GM21717 (cell line): ENCODE results near the gene OCEL1.
"Not testable (repeated sequence)": the region's sequence is repeated elsewhere in the genome, so short reads cannot be mapped to it uniquely, and the experiment has no call there.

Source experiments
- ATAC-seq: cut with Tn5 transposase; IDR thresholded peaks from one replicate; pipeline ENCODE4 v1.9.1; 2021; ENCODE audit warnings: mild to moderate bottlenecking, moderate library complexity; ENCODE audit not compliant: unreplicated experiment

The OCEL1 gene

GRCh38 chr19:17226002-17226933 lies at the start of gene OCEL1:
Gene OCEL1 (plus strand): TSS chr19:17226226. CDS start chr19:17226248, 22 bp downstream.
- ATAC-seq: peak; percentile 72

DNA sequence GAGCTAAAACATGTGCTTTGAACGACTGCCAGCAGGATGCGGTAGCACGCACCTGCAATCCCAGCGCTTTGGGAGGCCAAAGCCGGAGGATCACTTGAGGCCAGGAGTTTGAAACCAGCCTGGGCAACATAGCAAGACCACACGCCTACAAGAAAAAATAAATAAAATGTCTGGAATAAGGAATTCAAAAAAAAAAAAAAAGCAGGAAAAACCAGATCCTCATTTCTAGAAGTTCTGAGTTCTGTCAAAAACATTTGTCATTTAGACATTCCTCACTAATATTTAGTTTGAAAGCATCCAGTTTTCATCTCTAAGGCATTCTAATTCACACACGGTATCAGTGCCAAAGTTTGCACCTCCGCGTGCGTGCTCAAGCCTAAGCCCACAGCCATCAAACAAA lies 47.7 kb upstream of the OCEL1 start:
- ATAC-seq: no peak

DNA sequence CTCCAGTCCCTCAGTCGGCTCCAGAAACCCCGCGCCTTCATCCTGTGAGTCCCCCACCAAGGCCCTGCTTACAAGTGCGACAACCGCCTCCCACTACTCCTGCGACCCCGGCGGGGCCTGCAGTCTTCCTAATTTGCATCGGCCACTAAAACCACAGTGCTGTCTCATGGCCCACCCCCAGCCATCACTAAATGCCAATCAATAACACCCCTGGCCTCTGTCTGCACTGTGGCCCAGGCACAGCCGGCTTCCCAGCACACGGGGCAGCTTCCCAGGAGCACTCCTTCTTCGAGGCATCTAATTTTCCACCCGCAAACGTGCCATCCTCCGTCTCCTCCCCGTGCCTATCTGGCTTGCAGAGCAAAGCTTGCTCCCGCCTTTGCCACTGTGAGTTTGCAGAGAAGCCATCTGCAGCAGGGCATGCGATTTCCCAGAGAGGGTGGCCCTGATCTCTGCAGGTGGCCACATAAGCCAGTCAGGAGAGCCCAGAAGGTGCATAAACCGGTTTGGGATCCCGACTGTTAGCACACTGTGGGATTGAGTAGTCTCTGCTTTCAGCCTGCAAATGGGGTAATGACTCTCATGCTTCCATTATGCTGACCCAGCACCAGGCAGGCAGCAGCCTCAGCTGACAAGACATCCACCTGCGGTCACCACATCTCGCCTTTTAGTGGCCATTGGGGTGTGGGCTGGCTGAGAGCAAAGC lies 44.9 kb upstream of the OCEL1 start:
- ATAC-seq: no peak

GRCh38 chr19:17183271-17183761 lies 42.7 kb upstream of the OCEL1 start:
- ATAC-seq: no peak

DNA sequence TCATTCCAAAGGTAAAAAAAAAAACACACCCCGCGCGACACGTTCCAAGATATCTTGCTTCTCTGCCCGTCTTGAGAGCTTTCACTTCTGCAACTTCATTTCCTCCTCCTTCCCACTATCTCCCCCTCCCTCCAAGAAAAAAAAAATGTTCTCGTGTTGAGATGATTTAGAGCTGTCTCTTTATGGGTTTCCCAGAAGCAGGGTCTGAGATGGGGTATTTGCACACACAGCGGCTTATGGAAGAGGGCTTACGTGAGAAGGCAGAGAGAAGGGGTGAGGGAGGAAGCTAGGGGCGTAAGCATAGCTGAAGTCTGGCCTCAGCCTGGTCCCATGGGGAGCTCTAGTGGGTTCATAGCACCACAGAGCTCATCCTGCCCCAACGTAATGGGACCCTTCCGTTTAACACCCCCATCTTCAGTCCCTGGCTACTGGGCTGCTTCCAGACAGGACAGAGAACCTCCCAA lies 42.1 kb upstream of the OCEL1 start:
- no peak for ATAC-seq

DNA sequence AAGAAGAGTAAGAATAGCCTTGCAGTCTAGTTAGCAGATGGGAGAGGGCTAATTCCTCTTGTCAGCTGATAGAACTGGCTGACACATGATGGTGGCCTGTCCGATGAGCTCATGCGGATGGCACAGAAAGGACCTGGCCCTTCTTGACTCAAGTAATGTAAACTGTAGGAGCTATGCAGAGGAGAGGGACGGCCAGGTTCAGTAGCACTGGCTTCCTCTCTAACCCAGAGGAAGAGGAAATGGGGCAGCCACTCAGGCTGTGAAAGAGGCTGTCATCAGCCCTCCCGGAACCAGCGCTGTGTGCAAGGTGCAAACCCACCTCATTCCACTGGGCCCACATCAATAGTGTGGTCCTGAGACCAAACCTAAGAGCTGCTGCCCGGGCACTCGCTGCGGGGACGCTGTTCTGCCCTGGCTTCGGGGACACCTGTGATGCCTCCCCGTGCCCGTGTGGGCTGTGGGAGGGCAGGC lies 41.6 kb upstream of the OCEL1 start:
- no peak for ATAC-seq

- ATAC-seq: no peak
These were observed 40.4 kb upstream of the OCEL1 start for GRCh38 chr19:17185590-17185989.

DNA sequence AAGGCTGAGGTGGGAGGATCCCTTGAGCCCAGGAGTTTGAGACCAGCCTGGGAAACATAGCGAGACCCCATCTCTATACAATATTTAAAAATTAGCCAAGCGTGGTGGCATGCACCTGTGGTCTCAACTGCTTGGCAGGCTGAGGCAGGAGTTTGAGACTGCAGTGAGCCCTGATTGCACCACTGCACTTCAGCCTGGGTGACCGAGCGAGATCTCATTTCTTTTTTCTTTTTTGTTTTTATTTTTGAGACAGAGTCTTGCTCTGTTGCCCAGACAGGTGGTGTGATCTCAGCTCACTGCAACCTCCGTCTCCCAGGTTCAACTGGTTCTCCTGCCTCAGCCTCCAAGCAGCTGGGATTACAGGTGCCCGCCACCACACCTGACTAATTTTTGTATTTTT lies 34.3 kb upstream of the OCEL1 start:
- ATAC-seq: not testable (repeated sequence)

- no peak for ATAC-seq
These were observed 33.3 kb upstream of the OCEL1 start for GRCh38 chr19:17192751-17193150.

- ATAC-seq: no peak
These were observed 31.4 kb upstream of the OCEL1 start for GRCh38 chr19:17194608-17195007.

DNA sequence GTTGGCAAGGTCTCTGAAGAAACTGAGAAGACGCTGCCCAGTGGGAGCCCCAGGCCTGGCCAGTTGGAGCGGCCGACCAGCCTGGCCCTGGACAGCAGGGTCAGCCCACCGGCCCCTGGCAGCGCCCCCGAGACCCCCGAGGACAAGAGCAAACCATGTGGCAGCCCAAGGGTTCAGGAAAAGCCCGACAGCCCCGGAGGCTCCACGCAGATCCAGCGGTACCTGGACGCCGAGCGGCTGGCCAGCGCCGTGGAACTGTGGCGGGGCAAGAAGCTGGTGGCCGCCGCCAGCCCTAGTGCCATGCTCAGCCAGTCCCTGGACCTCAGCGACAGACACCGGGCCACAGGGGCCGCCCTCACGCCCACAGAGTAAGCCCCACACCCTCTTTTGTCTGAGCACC lies 30.9 kb upstream of the OCEL1 start:
- no peak for ATAC-seq

DNA sequence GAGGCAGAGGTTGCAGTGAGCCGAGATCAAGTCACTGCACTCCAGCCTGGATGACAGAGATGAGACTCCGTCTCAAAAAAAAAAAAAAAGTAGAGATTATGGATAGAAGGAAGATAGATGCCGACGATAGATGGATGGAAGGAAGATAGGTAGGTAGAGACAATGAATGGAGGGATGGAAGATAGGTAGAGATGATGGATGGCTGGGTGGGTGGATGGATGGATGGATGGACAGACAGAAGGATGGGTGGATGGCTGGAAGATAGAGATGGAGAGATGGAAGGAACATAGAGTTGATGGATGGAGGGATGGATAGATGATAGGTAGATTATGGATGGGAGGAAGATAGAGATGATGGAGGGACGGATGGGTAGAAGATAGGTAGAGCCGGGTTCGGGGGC lies 29.4 kb upstream of the OCEL1 start:
- no peak for ATAC-seq

DNA sequence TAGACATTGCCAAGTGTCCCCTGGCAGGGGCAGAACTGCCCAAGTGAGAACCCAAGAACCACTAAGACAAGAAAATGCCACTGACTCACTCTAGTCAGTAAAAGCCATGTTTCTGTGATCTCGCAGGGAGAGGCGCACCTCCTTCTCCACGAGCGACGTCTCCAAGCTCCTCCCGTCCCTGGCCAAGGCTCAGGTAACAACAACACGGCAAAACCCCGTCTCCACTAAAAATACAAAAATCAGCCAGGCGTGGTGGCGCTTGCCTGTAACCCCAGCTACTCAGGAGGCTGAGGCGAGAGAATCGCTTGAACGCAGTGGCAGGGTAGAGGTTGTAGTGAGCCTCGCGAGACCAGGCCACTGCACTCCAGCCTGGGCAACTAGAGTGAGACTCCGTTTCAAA lies 28.4 kb upstream of the OCEL1 start:
- no peak for ATAC-seq

- ATAC-seq: no peak
These were observed 25.5 kb upstream of the OCEL1 start for GRCh38 chr19:17200408-17201079.

- no peak for ATAC-seq
These were observed 23.8 kb upstream of the OCEL1 start for GRCh38 chr19:17202249-17202648.

- no peak for ATAC-seq
These were observed 23.3 kb upstream of the OCEL1 start for GRCh38 chr19:17202713-17203112.

GRCh38 chr19:17205237-17206140 lies 20.5 kb upstream of the OCEL1 start:
- ATAC-seq: no peak

- no peak for ATAC-seq
These were observed 19.1 kb upstream of the OCEL1 start for GRCh38 chr19:17206736-17207581.
